ENCODE data around the gene IARS2.

- TF ChIP-seq TAF1 (IDR thresholded peaks at IDR 0.05; ENCODE audit: borderline replicate concordance, insufficient read depth, low read length) (peak; percentile 59; the same call in 1 of the 2 replicates), POLR2AphosphoS5 (IDR thresholded peaks at IDR 0.05; ENCODE audit: low read depth, low read length) (peak; percentile 79), SIN3A (IDR thresholded peaks at IDR 0.05; ENCODE audit: borderline replicate concordance, insufficient read depth, low read length) (peak; percentile 46; the same call in 1 of the 2 replicates), FOXP2 (optimal IDR thresholded peaks at IDR 0.05; ENCODE audit: borderline replicate concordance, extremely low read depth, extremely low read length, insufficient read depth) (no peak)
- TF ChIP-seq, protein P1, sequence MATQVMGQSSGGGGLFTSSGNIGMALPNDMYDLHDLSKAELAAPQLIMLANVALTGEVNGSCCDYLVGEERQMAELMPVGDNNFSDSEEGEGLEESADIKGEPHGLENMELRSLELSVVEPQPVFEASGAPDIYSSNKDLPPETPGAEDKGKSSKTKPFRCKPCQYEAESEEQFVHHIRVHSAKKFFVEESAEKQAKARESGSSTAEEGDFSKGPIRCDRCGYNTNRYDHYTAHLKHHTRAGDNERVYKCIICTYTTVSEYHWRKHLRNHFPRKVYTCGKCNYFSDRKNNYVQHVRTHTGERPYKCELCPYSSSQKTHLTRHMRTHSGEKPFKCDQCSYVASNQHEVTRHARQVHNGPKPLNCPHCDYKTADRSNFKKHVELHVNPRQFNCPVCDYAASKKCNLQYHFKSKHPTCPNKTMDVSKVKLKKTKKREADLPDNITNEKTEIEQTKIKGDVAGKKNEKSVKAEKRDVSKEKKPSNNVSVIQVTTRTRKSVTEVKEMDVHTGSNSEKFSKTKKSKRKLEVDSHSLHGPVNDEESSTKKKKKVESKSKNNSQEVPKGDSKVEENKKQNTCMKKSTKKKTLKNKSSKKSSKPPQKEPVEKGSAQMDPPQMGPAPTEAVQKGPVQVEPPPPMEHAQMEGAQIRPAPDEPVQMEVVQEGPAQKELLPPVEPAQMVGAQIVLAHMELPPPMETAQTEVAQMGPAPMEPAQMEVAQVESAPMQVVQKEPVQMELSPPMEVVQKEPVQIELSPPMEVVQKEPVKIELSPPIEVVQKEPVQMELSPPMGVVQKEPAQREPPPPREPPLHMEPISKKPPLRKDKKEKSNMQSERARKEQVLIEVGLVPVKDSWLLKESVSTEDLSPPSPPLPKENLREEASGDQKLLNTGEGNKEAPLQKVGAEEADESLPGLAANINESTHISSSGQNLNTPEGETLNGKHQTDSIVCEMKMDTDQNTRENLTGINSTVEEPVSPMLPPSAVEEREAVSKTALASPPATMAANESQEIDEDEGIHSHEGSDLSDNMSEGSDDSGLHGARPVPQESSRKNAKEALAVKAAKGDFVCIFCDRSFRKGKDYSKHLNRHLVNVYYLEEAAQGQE (IDR thresholded peaks at IDR 0.05; ENCODE audit: insufficient read depth in 1 of 2, low read depth in 2 of 2, low read length in 2 of 2), result 0 out of 4 replicates have a peak, but pooled peaks of 1 of the 2 experiments have one; percentile 25
Measured at GRCh38 chr1:220094016-220094911, at the start of gene IARS2.
